IPS-15b (cell line): Measurements from ENCODE around the gene TXNDC12.
"Not testable (repeated sequence)": the region's sequence is repeated elsewhere in the genome, so short reads cannot be mapped to it uniquely, and the experiment has no call there.

Experiments used
- H3K27me3 ChIP-seq: one replicate; pipeline ENCODE4 v1.6.1; 2013; ENCODE audit warnings: low read length; ENCODE audit not compliant: control insufficient read depth, insufficient read depth
- H3K36me3 ChIP-seq: one replicate; pipeline ENCODE4 v1.6.1; 2013; ENCODE audit warnings: low read length; ENCODE audit not compliant: control insufficient read depth, insufficient read depth
- H3K4me1 ChIP-seq: one replicate; pipeline ENCODE4 v1.6.1; 2013; ENCODE audit warnings: mild to moderate bottlenecking, low read length; ENCODE audit not compliant: control insufficient read depth, insufficient read depth
- H3K4me3 ChIP-seq: one replicate; pipeline ENCODE4 v1.5.1; 2013; ENCODE audit warnings: low read depth, low read length
- H3K9ac ChIP-seq: one replicate; pipeline ENCODE4 v1.6.1; 2013; ENCODE audit warnings: low read depth, mild to moderate bottlenecking, low read length
- H3K9me3 ChIP-seq: one replicate; pipeline ENCODE4 v1.6.1; 2013; ENCODE audit warnings: mild to moderate bottlenecking, low read length; ENCODE audit not compliant: control insufficient read depth, insufficient read depth

TXNDC12 gene

DNA sequence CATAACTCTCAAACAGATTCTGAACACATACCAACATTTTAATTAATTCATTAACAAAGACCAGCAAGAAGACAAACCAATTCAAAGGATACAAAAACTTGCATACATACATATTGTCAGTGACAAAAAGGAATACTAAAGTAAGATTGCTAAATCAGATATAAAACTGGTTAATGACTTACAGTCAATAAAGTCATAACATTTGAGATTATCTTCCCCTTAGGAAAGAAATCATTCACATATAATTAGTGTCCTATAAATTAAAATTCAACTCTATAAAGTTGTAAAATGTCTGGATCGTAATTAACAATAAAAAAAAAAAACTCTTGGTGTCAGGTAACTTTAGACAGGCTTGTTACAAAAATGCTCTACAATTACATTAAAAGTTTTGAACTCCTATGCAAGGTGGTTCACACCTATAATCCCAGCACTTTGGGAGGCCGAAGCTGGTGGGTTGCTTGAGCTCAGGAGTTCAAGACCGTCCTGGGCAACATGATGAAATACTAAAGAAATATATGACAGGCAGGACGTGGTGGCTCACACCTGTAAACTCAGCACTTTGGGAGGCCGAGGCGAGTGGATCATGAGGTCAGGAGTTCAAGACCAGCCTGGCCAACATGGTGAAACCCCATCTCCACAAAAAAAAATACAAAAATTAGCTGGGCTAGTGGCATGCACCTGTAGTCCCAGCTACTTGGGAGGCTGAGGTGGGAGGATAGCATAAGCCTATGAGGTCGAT, 46.8 kb downstream of the TXNDC12 start:
- Histone ChIP-seq H3K9ac (no peak overlapping the region), H3K36me3 (no peaks in the 10 kb centered on the region), H3K9me3 (no peaks in the 10 kb centered on the region), H3K27me3 (no peaks in the 10 kb centered on the region), H3K4me3 (no peak overlapping the region), H3K4me1 (peaks cover 18% of the 10 kb centered on the region)

DNA sequence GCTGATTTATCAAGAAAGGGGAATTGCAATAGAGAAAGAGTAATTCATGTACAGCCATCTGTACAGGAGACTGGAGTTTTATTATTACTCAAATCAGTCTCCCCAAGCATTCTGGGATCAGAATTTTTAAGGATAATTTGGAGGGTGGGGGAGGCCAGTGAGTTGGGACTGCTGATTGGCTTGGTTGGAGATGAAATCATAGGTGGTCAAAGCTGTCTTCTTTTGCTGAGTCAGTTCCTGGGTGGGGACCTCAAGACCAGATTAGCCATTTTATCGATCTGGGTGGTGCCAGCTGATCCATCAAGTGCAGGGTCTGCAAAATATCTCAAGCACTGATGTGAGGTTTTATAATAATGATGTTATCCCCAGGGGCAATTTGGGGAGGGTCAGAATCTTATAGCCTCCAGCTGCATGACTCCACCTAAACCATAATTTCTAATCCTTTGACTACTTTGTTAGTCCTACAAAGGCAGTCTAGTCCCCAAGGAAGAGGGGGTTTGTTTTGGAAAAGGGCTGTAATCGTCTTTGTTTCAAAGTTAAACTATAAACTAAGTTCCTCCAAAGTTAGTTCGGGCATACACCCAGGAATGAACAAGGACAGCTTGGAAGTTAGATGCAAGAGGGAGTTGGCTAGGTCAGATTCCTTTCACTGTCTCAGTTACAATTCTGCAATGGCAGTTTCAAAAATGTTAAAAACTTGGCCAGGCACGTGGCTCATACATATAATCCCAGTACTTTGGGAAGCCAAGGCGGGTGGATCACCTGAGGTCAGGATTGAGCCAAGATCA, 47.6 kb downstream of the TXNDC12 start:
- Histone ChIP-seq H3K36me3 (no peaks in the 10 kb centered on the region), H3K4me1 (peaks cover 18% of the 10 kb centered on the region), H3K9ac (no peak overlapping the region), H3K4me3 (no peak overlapping the region), H3K27me3 (no peaks in the 10 kb centered on the region), H3K9me3 (no peaks in the 10 kb centered on the region)

DNA sequence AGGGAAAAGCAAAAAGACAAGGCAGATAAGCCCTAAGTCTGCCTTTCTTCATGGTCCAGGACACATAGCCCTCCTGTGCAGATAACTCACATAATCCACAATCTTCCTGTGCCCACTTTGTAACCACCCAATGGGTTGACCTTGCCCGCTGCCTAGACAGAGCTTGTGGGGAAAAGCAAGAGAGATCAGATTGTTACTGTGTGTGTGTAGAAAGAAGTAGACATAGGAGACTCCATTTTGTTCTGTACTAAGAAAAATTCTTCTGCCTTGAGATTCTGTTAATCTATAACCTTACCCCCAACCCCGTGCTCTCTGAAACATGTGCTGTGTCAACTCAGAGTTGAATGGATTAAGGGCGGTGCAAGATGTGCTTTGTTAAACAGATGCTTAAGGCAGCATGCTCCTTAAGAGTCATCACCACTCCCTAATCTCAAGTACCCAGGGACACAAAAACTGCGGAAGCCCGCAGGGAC, 48.9 kb downstream of the TXNDC12 start:
- Histone ChIP-seq H3K4me1 (peaks cover 18% of the 10 kb centered on the region), H3K4me3 (peak overlapping the region; percentile 13), H3K9ac (peak overlapping the region; percentile 85)
- not testable (repeated sequence) for H3K27me3 ChIP-seq, H3K9me3 ChIP-seq, H3K36me3 ChIP-seq

DNA sequence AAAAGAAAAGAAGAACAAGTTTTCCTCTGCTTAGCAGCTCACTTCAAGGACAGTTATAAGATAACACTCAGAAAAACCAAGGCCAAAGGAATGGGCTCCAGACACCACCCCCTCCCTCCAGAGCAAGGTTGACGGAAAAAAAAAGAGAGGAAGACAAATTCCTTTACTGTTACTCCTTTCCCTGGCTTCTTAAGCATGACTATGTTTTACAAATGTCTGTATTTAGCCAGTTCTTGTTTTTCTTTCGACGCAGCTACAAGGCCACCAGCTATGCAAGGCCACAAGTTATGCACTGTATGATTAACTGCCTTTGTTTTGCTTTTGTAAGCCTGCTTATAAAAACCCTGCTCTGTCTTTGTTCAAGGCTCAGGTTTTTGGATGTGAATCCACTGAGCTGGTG, 49.4 kb downstream of the TXNDC12 start:
- H3K27me3 ChIP-seq, H3K9me3 ChIP-seq, H3K4me3 ChIP-seq, H3K36me3 ChIP-seq: not testable (repeated sequence)
- peaks cover 18% of the 10 kb centered on the region for H3K4me1 ChIP-seq
- H3K9ac ChIP-seq = peak overlapping the region; percentile 85

DNA sequence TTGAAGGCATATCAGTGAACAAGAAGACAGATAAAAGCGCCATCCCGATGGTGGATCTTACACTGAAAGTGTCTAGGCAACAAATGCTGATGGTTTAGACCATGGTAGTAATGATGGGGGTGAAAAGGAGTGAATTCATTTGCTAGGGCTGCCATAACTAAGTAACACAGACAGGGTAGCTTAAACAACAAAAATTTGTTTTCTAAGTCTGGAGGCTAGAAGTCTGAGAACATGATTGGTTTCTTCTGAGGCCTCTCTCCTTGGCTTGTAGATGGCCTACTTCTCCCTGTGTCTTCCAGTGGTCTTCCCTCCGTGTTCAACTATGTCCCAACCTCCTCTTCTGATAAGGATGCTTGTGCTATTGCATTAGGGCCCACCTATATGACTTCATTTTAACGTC, 51.1 kb downstream of the TXNDC12 start:
- H3K4me3 ChIP-seq = no peak overlapping the region
- peaks cover 18% of the 10 kb centered on the region for H3K4me1 ChIP-seq
- H3K9me3 ChIP-seq = no peaks in the 10 kb centered on the region
- H3K9ac ChIP-seq = no peak overlapping the region
- H3K36me3 ChIP-seq = no peaks in the 10 kb centered on the region
- no peaks in the 10 kb centered on the region for H3K27me3 ChIP-seq

DNA sequence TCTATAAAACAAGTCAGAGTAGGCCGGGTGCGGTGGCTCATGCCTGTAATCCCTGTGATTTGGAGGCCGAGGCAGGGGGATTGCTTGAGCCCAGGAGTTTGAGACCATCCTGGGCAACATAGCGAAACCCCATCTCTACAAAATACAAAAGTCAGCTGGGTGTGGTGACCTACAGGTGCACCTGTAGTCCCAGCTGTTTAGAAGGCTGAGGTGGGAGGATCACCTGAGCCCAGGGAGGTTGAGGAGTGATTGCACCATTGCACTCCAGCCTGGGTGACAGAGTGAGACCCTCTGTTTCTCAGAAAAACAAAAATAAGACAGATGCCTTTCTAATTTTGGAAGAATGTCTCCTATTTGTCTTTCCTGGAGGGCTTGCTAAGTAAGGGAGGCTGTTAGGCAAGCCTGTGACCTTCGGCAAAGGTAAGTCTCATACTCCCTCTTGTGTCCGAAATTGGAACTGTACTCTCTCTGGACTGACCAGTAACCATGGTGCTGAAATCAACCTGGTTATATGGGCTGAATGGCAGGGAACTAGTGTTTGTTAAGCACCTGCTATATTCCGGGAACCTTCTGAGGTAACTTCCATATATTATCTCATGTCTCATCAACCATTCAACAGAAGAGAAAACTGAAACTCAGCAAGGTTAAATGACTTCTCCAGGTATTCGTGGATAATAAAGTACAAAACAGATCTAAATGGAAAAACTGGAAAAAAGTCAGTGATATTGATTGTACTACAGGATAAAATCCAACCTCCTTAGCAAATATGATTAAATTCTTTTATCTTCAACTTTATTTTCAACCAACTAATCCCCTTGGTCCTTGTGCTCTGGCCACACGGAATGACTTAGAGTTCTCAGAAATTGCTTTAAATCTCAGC, 52.7 kb downstream of the TXNDC12 start:
- no peaks in the 10 kb centered on the region for H3K36me3 ChIP-seq
- no peaks in the 10 kb centered on the region for H3K9me3 ChIP-seq
- H3K4me1 ChIP-seq = peaks cover 12% of the 10 kb centered on the region
- no peaks in the 10 kb centered on the region for H3K27me3 ChIP-seq
- H3K9ac ChIP-seq = no peak overlapping the region
- no peak overlapping the region for H3K4me3 ChIP-seq

DNA sequence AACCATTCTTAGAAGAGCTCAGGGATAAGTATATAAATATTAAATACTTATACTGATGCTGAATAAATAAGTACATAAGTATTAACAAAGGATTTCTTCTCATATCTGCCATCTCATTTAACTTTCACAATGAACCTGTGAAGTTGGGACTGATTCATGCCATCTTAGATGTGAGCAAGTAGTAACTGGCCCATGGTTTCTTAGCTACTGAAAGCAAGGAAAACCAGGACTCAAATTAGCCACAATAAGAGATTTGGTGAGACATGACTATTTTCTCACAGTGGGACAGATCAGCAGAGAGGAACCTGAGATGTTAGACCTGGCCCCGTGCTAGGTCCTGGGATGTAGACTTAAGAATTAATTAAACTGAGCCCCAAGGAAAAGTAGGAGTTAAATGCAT, 56.3 kb downstream of the TXNDC12 start:
- peaks cover 2% of the 10 kb centered on the region for H3K27me3 ChIP-seq
- no peak overlapping the region for H3K4me3 ChIP-seq
- no peaks in the 10 kb centered on the region for H3K9me3 ChIP-seq
- H3K36me3 ChIP-seq = no peaks in the 10 kb centered on the region
- H3K9ac ChIP-seq = no peak overlapping the region
- H3K4me1 ChIP-seq = peaks cover 4% of the 10 kb centered on the region

DNA sequence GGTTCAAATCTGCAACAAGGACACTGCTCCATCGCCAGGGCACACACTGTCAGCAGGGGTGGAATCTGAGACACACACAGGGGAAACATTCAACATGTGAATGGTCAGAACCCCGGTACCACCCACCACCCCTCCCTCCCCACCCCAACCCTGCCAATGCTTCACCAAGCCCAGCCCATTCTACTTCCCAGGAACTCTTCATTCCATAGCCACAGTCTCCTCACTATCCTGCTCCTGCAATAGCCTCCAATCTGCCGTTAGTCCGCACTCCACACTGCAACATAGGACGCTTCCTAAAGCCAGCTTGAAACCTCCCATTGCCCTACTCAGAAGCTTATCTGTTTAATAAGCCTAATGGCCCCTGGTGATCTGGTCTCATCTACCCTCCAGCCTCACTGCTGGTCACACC, 57.0 kb downstream of the TXNDC12 start:
- H3K4me3 ChIP-seq = no peak overlapping the region
- H3K9ac ChIP-seq = no peak overlapping the region
- H3K9me3 ChIP-seq = no peaks in the 10 kb centered on the region
- H3K4me1 ChIP-seq = peaks cover 4% of the 10 kb centered on the region
- H3K27me3 ChIP-seq = peaks cover 2% of the 10 kb centered on the region
- no peaks in the 10 kb centered on the region for H3K36me3 ChIP-seq

DNA sequence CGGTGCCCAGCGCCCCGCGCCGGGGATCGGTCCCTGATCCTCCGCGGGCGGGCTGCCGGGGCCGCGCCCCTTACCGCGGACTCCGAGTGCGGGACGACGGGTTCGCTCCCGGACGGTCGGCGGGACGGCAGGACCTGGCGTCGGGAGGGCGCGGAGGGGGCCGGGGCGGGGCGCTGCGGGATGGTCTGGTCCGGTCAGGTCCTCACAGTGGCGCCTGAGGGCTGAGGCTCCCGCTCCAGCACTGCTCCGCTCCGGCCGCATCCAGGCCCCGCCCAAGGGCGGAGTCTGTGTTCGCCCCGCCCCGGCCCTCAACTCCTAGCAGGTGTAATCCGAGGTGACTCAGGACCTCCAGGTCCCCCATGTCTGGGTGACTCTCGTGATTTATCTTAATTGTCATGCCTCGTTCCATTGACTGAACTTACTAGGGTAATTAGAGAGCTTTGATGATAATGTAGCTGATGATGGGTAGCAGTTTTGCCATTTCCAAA, 64.5 kb downstream of the TXNDC12 start, which contains the start of gene RAB3B:
RAB3B (minus strand) TSS at position 223 of the 488 bp plus-strand sequence. CDS start 13,583 bp downstream, outside the sequence.
- Histone ChIP-seq H3K27me3 (peaks cover 11% of the 10 kb centered on the region), H3K9ac (no peak within 1 kb of the TSS), H3K9me3 (no peaks in the 10 kb centered on the region), H3K36me3 (no peaks in the 10 kb centered on the region), H3K4me1 (peaks cover 2% of the 10 kb centered on the region), H3K4me3 (peak within 1 kb of the TSS; percentile 71)

DNA sequence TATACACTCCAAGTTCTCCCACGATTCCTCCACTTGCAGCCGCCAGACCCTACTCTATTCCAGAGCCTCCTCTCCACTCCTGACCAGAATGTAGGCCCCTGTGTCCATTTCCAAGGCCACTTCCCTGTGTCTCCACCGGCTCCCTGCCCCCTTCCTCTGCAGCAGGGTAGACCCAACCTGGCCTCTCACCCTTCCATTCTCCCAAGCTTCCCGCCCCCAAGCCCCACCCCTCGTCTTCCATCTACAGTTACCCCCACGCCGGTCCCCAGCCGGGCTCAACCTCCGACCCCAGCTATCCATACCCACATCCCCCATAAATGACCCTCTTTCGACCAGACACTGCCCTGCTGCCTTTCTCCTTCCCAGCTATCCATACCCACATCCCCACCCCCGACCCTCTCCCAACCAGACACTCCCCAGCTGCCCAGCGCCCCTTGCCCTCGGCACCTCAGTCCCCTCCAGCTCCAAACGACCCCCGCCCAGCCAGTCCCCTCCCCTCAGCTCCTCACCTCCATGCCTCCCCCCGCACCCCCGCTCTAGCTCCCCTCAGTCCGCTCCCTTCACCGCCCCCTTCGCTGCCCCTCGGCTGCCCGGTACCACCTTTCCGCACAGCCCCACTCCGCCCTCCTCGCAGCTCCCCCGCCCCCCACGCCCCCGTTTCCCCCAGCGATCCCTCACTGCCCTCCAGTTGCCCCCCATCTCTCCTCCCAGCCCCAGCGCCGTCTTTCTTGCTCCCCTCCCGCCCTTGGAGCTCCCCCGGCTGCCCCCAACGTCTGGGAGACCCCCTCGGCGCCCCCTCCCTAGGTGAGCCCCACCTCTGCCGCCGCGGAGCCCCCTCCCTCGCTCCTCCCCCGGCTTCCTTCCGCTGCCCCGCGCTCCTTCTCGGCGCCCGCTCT, 65.2 kb downstream of the TXNDC12 start:
- Histone ChIP-seq H3K36me3 (no peaks in the 10 kb centered on the region), H3K9ac (no peak overlapping the region), H3K4me1 (peaks cover 2% of the 10 kb centered on the region), H3K4me3 (peak overlapping the region; percentile 71), H3K9me3 (no peaks in the 10 kb centered on the region), H3K27me3 (peaks cover 11% of the 10 kb centered on the region)
